Measurements from ENCODE around the gene NOC2L.
"Not testable (repeated sequence)": the region's sequence is repeated elsewhere in the genome, so short reads cannot be mapped to it uniquely, and the experiment has no call there.

The NOC2L gene

DNA sequence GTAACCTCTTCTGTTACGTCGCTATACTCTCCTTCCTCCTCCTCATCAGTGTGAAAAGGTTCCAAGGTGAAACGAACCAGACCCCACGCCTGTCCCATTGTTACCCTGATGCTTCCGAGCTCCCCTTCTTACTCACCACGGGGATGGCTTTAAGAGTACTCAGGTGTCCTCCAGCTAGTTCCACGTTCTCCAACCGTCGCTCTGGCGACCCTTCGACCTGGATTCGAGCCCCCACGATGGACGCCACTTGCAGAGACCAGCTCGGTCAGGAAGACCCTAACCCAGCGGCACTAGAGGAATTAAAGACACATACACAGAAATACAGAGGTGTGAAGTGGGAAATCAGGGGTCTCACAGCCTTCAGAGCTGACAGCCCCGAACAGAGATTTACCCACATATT, 61.1 kb downstream of the NOC2L start:
- DNase-seq, result not testable (repeated sequence)

DNA sequence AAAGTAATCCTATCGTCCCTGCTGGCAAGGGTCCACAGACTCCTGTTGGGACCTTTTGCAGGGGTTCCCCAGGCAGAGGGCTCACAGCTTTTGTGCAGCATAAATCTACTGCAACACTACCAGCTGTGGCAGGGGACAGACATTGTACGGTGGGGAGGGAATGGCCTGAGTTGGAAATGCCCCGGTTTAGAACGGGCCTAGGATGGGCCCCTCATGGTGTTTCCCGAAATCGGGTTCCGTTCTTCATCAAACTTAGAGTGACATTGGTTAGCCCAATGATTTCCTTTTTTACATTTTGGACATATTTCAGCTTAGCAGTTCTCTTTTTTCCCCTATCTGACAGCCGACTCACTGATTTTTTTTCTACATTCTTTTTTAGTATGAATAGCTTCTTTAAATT, 61.8 kb downstream of the NOC2L start:
- no peak for DNase-seq
